ENCODE measurements around the gene ADAMTSL2. TPM values are rescaled to one million over a fixed set of nuclear protein-coding genes. Genes with fewer than 3 reads are reported as not detected.

The ADAMTSL2 gene
- total RNA-seq, 1 experiment from 2014 or later, result not detected

DNA sequence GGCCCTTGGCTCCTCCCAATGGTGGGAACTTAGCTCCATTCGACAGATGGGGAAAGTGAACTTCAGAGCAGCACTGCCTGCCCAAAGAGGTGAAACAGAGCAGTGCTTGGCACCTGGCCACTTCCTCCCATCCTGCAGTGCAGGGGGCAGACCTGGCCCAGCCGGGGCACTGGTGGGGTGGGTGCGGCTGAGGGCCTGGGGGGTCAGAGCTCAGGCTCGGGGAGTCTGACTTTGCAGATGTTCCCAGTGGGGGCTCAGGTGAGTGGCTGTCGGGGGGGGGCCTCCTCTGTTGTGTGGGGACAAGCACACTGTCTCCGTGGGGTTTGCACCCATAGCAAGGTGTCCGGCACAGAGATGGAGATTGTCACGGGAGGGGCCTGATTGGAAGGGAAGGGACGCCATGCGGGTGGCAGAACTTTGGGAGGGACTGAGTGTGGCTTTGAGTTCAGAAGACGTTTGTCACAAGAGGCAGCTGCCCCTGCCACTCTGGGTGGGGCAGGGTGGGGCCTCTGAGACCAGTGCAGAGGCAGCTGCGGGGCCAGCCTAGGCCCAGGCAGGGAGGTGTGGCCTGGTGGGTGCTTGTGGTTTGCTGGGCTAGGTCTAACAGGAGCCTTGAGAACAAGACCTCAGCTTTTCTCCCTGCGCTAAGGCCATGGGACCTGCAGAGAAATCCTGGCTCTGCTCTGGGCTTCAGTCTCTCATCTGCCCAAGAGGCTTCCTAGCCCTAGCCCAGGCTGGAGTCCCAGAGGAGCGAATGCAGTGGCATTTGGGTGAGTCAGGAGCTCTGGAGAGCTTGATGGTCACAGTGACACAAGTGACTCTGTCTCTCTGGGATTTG is 12.2 kb upstream of the ADAMTSL2 start:
- Mint-ChIP-seq H3K27me3 (ENCODE audit: insufficient read depth, unreplicated experiment) (peaks cover 51% of the 10 kb centered on the region), H3K4me3 (ENCODE audit: unreplicated experiment) (no peak overlapping the region), H3K27ac (ENCODE audit: low read depth, unreplicated experiment) (no peak overlapping the region), H3K4me1 (ENCODE audit: insufficient read depth, unreplicated experiment) (no peaks in the 10 kb centered on the region), H3K9me3 (ENCODE audit: unreplicated experiment) (no peaks in the 10 kb centered on the region), H3K36me3 (ENCODE audit: insufficient read depth, unreplicated experiment) (no peaks in the 10 kb centered on the region)
- no peak for DNase-seq (ENCODE audit: unreplicated experiment)
- CTCF ChIA-PET, result no interaction called here
- POLR2A ChIA-PET, result interaction anchor here (0.6 kb wide), 1 partner anchor 1820 kb away, joined by 3 read pairs; no protein-coding TSS in a partner anchor
- TF ChIP-seq, protein P1, sequence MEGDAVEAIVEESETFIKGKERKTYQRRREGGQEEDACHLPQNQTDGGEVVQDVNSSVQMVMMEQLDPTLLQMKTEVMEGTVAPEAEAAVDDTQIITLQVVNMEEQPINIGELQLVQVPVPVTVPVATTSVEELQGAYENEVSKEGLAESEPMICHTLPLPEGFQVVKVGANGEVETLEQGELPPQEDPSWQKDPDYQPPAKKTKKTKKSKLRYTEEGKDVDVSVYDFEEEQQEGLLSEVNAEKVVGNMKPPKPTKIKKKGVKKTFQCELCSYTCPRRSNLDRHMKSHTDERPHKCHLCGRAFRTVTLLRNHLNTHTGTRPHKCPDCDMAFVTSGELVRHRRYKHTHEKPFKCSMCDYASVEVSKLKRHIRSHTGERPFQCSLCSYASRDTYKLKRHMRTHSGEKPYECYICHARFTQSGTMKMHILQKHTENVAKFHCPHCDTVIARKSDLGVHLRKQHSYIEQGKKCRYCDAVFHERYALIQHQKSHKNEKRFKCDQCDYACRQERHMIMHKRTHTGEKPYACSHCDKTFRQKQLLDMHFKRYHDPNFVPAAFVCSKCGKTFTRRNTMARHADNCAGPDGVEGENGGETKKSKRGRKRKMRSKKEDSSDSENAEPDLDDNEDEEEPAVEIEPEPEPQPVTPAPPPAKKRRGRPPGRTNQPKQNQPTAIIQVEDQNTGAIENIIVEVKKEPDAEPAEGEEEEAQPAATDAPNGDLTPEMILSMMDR (IDR thresholded peaks at IDR 0.05; ENCODE audit: unreplicated experiment), result no peak
- intact Hi-C loops (cut with micrococcal nuclease), result no loop called here
- BruUV-seq (replicated peaks), result no TSS peak

DNA sequence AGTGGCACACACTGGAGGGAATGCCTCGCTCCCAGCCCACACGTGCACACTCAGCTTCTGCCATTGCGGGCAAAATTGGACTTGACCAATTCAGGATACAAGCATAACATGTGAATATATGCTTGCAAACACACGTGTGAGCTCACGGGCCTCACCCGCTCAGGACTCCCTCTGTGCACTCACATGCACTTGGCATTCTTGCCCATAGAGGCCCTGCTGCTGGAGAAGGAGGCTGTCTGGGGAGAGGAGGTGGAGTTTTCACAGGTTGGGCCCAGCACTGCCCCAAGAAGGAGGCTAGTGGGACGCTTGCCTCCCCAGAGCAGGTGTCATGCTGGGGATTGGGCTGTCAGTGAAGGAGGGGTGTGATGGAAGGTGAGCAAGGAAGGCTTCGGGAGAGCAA is 11.4 kb upstream of the ADAMTSL2 start:
- TF ChIP-seq, protein P1 (IDR thresholded peaks at IDR 0.05; ENCODE audit: unreplicated experiment), result no peak
- H3K4me3 Mint-ChIP-seq (ENCODE audit: unreplicated experiment), result no peak overlapping the region
- no peak for DNase-seq (ENCODE audit: unreplicated experiment)
- BruUV-seq (replicated peaks), result no TSS peak
- H3K4me1 Mint-ChIP-seq (ENCODE audit: insufficient read depth, unreplicated experiment), result no peaks in the 10 kb centered on the region
- CTCF ChIA-PET, result interaction anchor here (0.5 to 0.7 kb wide), 2 partner anchors 205 to 244 kb away, joined by 4 read pairs; no protein-coding TSS in a partner anchor
- intact Hi-C loops (cut with micrococcal nuclease), result no loop called here
- POLR2A ChIA-PET, result interaction anchor here (0.6 kb wide), 1 partner anchor 1821 kb away, joined by 3 read pairs; no protein-coding TSS in a partner anchor
- no peak overlapping the region for H3K27ac Mint-ChIP-seq (ENCODE audit: low read depth, unreplicated experiment)
- no peaks in the 10 kb centered on the region for H3K36me3 Mint-ChIP-seq (ENCODE audit: insufficient read depth, unreplicated experiment)
- H3K27me3 Mint-ChIP-seq (ENCODE audit: insufficient read depth, unreplicated experiment), result peaks cover 53% of the 10 kb centered on the region
- H3K9me3 Mint-ChIP-seq (ENCODE audit: unreplicated experiment), result no peaks in the 10 kb centered on the region

DNA sequence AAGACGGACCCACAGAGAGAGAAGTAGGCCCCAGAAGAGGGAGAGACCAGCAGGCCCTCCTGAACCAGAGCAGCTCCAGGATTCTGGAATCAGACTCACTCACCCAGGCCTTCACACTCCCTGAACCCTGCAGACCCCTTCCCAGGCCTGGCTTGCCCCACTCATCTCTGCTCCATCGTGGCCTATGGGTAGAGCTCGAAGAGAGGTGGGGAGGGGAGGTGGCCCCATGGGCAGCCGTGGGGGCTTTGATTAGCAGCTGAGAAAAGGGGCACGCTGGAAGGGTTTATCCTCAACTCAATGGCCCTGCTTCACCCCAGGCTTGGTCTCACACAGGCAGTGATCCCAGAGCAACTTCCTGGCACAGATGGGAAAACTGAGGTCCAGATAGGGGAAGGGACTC is 10.4 kb upstream of the ADAMTSL2 start:
- no peak overlapping the region for H3K4me3 Mint-ChIP-seq (ENCODE audit: unreplicated experiment)
- ChIA-PET CTCF (no interaction called here), POLR2A (no interaction called here)
- H3K27me3 Mint-ChIP-seq (ENCODE audit: insufficient read depth, unreplicated experiment), result peaks cover 56% of the 10 kb centered on the region
- intact Hi-C loops (cut with micrococcal nuclease), result no loop called here
- H3K4me1 Mint-ChIP-seq (ENCODE audit: insufficient read depth, unreplicated experiment), result no peaks in the 10 kb centered on the region
- H3K27ac Mint-ChIP-seq (ENCODE audit: low read depth, unreplicated experiment), result no peak overlapping the region
- H3K36me3 Mint-ChIP-seq (ENCODE audit: insufficient read depth, unreplicated experiment), result no peaks in the 10 kb centered on the region
- BruUV-seq (replicated peaks), result no TSS peak
- DNase-seq (ENCODE audit: unreplicated experiment), result no peak
- TF ChIP-seq, protein P1 (IDR thresholded peaks at IDR 0.05; ENCODE audit: unreplicated experiment), result no peak
- no peaks in the 10 kb centered on the region for H3K9me3 Mint-ChIP-seq (ENCODE audit: unreplicated experiment)

DNA sequence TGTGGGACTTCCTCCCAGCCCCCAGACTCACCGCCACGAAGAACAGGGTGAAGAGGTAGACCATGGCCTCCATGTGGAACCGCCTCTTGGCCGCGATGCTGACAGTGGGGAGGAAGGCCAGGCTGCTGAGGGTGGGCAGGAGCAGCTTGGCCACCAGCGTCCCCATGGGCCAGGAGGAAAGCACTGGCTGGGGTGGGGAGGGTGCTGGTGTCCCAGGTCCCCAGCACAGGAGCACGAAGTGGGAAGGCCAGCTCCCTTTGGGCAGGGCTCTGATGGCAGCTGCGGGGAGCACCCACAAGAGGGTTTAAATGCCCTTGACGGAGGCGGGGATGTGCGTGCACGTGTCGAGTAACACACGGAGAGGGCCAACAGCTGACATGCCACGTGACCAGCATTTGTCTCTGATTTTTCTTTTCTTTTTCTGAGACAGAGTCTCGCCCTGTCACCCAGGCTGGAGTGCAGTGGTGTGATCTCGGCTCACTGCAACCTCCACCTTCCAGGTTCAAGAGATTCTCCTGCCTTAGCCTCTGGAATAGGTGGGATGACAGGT is 9.8 kb upstream of the ADAMTSL2 start, which contains the start of gene MYMK:
TSS of gene MYMK (minus strand) at position 281 of the 550 bp plus-strand sequence. CDS start at position 166, 115 bp downstream.
- no TSS peak for BruUV-seq (replicated peaks)
- H3K4me1 Mint-ChIP-seq (ENCODE audit: insufficient read depth, unreplicated experiment), result no peaks in the 10 kb centered on the region
- intact Hi-C loops (cut with micrococcal nuclease), result no loop called here
- peaks cover 62% of the 10 kb centered on the region for H3K27me3 Mint-ChIP-seq (ENCODE audit: insufficient read depth, unreplicated experiment)
- H3K4me3 Mint-ChIP-seq (ENCODE audit: unreplicated experiment), result no peak within 1 kb of the TSS
- ChIA-PET CTCF (no interaction called here), POLR2A (no interaction called here)
- no peak for DNase-seq (ENCODE audit: unreplicated experiment)
- TF ChIP-seq, protein P1 (IDR thresholded peaks at IDR 0.05; ENCODE audit: unreplicated experiment), result no peak
- no peaks in the 10 kb centered on the region for H3K36me3 Mint-ChIP-seq (ENCODE audit: insufficient read depth, unreplicated experiment)
- H3K9me3 Mint-ChIP-seq (ENCODE audit: unreplicated experiment), result no peaks in the 10 kb centered on the region
- H3K27ac Mint-ChIP-seq (ENCODE audit: low read depth, unreplicated experiment), result no peak within 1 kb of the TSS

Measured in MCF 10A (cell line).